Measurements from ENCODE around the gene ZNF763.
"Not testable (repeated sequence)": the region's sequence is repeated elsewhere in the genome, so short reads cannot be mapped to it uniquely, and the experiment has no call there.

ZNF763 gene

GRCh38 chr19:11949201-11949600, 15.6 kb upstream of the ZNF763 start:
- no peak for TF ChIP-seq CTCF (IDR thresholded peaks at IDR 0.05; ENCODE audit: low read depth, low read length)
- H3K4me3 ChIP-seq (replicated peaks in 1 of 2; ENCODE audit: low read depth in 2 of 2, low read length in 2 of 2): no peak overlapping the region
- DNase-seq (ENCODE audit: low read depth in 2 of 2): peak in 1 of 2 donors; percentile 26

- H3K4me3 ChIP-seq (replicated peaks in 1 of 2; ENCODE audit: low read depth in 2 of 2, low read length in 2 of 2): not testable (repeated sequence)
- DNase-seq (ENCODE audit: low read depth in 2 of 2): peak in 1 of 2 donors; percentile 5
Measured at GRCh38 chr19:11949614-11950080, 15.2 kb upstream of the ZNF763 start.

- DNase-seq (ENCODE audit: low read depth in 2 of 2): no peak
- H3K4me3 ChIP-seq (replicated peaks in 1 of 2; ENCODE audit: low read depth in 2 of 2, low read length in 2 of 2): no peak overlapping the region
- TF ChIP-seq CTCF (IDR thresholded peaks at IDR 0.05; ENCODE audit: low read depth, low read length): no peak
Measured at GRCh38 chr19:11950312-11950711, 14.5 kb upstream of the ZNF763 start.

- H3K4me3 ChIP-seq (replicated peaks in 1 of 2; ENCODE audit: low read depth in 2 of 2, low read length in 2 of 2): no peak overlapping the region
- TF ChIP-seq CTCF (IDR thresholded peaks at IDR 0.05; ENCODE audit: low read depth, low read length): peak; percentile 85
- peak; percentile 79 to 84 for DNase-seq (ENCODE audit: low read depth in 2 of 2)
Measured at GRCh38 chr19:11963566-11964355, 1.1 kb upstream of the ZNF763 start.

GRCh38 chr19:11964496-11964857, 363 bp upstream of the ZNF763 start:
- H3K4me3 ChIP-seq (replicated peaks in 1 of 2; ENCODE audit: low read depth in 2 of 2, low read length in 2 of 2): peak overlapping the region; percentile 66 to 71
- peak; percentile 33 for TF ChIP-seq CTCF (IDR thresholded peaks at IDR 0.05; ENCODE audit: low read depth, low read length)
- no peak for DNase-seq (ENCODE audit: low read depth in 2 of 2)

GRCh38 chr19:11970174-11970573, 5.3 kb downstream of the ZNF763 start:
- no peak for DNase-seq (ENCODE audit: low read depth in 2 of 2)
- no peak for TF ChIP-seq CTCF (IDR thresholded peaks at IDR 0.05; ENCODE audit: low read depth, low read length)

GRCh38 chr19:11971041-11971440, 6.2 kb downstream of the ZNF763 start:
- no peak for TF ChIP-seq CTCF (IDR thresholded peaks at IDR 0.05; ENCODE audit: low read depth, low read length)
- DNase-seq (ENCODE audit: low read depth in 2 of 2): no peak

More at GRCh38 chr19:11970174-11970573, 5.3 kb downstream of the ZNF763 start:
- H3K4me3 ChIP-seq (replicated peaks in 1 of 2; ENCODE audit: low read depth in 2 of 2, low read length in 2 of 2): no peak overlapping the region

More at GRCh38 chr19:11971041-11971440, 6.2 kb downstream of the ZNF763 start:
- no peak overlapping the region for H3K4me3 ChIP-seq (replicated peaks in 1 of 2; ENCODE audit: low read depth in 2 of 2, low read length in 2 of 2)

All from cardiac fibroblast (primary cell).